Pancreas (tissue), 10 donors: Measurements from ENCODE around the gene GFI1. TPM values are rescaled to one million over a fixed set of nuclear protein-coding genes. Genes with fewer than 3 reads are reported as not detected.
"Not testable (repeated sequence)": the region's sequence is repeated elsewhere in the genome, so short reads cannot be mapped to it uniquely, and the experiment has no call there.

ENCODE experiments used
- ATAC-seq, 4 donors: fragments of 200-7000 bp; cut with Tn5 transposase; one replicate each; pipeline versions ENCODE4 v1.8.0 to v1.9.1; 2020; ENCODE audit warnings: mild to moderate bottlenecking in 4 of 4, moderate library complexity in 4 of 4
- DNase-seq, 6 donors: peaks; one replicate each; pipeline ENCODE4 v3.0.0-alpha.2; 2020
- FAIRE-seq: peaks from 2 replicates; lab custom pipeline; 2012; peaks lifted over from hg19 to GRCh38; lab: Jason Lieb, UNC
- H3K27ac ChIP-seq, 4 donors: fragments of 200-600 bp; sonication (generic); 1 replicate in 3 of 4; 2 replicates in 1 of 4; pipeline versions ENCODE4 v1.5.0 to v1.8.0; 2020
- H3K27me3 ChIP-seq, 4 donors: fragments of 200-600 bp; one replicate each; pipeline ENCODE4 v1.8.0; 2021
- H3K36me3 ChIP-seq, 3 donors: fragments of 200-600 bp; sonication (generic) in 1 of 3; one replicate each; pipeline versions ENCODE4 v1.5.0 to v1.8.0; 2020 to 2021
- H3K4me1 ChIP-seq, 3 donors: fragments of 200-600 bp; one replicate each; pipeline ENCODE4 v1.8.0; 2021
- H3K4me3 ChIP-seq, 4 donors: fragments of 200-600 bp; sonication (generic) in 2 of 4; one replicate each; pipeline versions ENCODE4 v1.5.0 to v1.8.0; 2020 to 2021
- H3K9me3 ChIP-seq, 4 donors: fragments of 200-600 bp; one replicate each; pipeline ENCODE4 v1.8.0; 2021
- WGBS, 2 donors: extraction: QIAGEN DNeasy Blood & Tissue Kit; methylation state at CpG; one replicate each; pipeline ENCODE4 v1.1.7; 2013; 5-methylcytosine and 5-hydroxymethylcytosine counted together
- intact Hi-C, 3 donors: fragments of 100-400 bp; cut with DNase I; formaldehyde crosslinking; loops; one replicate each; pipeline versions ENCODE4 v1.11.1 to v1.14.2; 2022
- polyA plus RNA-seq, 2 donors: library from polyadenylated mRNA; stranded (reverse); fragments of 200-250 nt; gene quantifications; one replicate each; pipeline ENCODE4 v1.2.3, GENCODE V29; 2013
- total RNA-seq, 6 donors: library from RNA; stranded (reverse); fragmentation: NEBNext Ultra II Directional in 4 of 6; extraction: Animal tissue kit (Norgen Biotek cat#: 25700) in 4 of 6; gene quantifications; one replicate each; pipeline versions ENCODE4 v1.2.1 to v1.2.4, GENCODE V29; 2021 to 2023
- TF ChIP-seq, protein P1 (sequence below), 4 donors: fragments of 200-600 bp; sonication (generic) in 3 of 4; IDR thresholded peaks; one replicate each; pipeline versions ENCODE4 v1.5.0 to v1.8.0; 2021; ENCODE audit warnings: antibody characterized with exemption in 4 of 4
- donor health status: healthy with polysubstance abuse.
- donor health status: DM: no; HTN: no; CAD: no; lungs with moderate emphysema.
- donor health status: DM: no; HTN: no; CAD: no.
- donor health status: control.
- donor health status: control.
- donor health status: Bipolar disorder and iron deficiency.
- donor health status: DM: yes; HTN: yes; CAD: no.
- donor health status: DM: no; HTN: no; CAD: no.
- donor health status: DM: no; HTN: no; CAD: no.
- donor health status: DM: yes; HTN: yes; CAD: no.

Gene GFI1
- total and polyA plus RNA-seq, 8 donors, result 5.2 to 7.4 (median 6.0) TPM

DNA sequence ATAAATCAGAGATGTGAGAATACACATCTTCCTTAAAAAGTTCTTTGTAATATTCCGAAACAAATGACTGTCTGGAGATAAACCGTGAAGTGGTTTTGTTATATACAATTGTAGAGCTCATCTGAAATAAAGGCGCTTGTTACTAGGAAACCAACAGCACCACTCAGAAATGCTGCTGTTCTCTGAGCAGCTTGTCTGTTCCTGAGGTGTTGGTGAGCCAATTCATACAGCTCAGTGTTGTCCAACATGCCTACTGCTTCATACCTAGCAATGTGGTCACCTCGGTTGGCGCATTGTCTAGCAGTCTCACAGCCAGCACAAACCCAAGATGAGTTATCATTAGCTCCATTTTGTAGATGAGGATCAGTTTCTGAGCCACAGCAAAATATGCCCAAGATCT is 44.4 kb downstream of the GFI1 start:
- peak overlapping the region in 2 of 4 donors; percentile 32 to 43 for H3K4me3 ChIP-seq
- no peaks in the 10 kb centered on the region for H3K27me3 ChIP-seq
- ATAC-seq, result peak; percentile 37 to 49 (median 40)

DNA sequence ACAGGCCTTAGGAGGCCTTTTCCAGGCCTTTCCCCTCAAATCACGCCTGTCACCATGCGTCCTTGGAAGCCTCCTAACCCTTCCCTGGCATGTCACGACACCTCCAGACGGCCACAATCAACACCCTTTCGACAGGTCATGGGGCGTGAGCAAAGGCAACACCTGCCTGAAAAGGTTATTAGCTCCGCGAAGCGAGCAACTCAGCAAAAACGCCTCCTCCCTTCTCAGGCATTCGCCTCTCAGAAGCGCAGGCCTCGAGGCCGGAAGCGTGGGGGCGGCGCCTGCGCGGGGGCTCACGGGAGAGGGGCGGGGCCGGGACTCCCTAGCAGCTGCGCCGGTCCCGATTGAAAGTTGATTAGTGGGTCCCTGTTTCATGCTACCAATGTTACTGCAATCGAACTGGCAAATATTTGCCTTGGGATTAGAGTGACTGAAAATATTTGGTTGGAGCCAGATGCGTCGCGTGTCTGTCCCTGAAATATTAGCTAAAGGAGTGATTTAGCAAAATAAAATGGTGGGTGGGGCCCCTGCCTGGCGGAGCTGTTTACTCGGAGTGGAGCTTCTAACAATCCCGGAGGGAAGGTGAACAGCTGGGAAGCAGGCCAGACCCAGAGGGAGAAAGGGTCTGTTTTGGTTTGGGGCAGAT is 44.9 kb downstream of the GFI1 start:
- Histone ChIP-seq H3K4me1 (no peaks in the 10 kb centered on the region), H3K27me3 (no peaks in the 10 kb centered on the region), H3K4me3 (peak overlapping the region in 3 of 4 donors; percentile 10 to 43 (median 32)), H3K9me3 (no peaks in the 10 kb centered on the region), H3K27ac (peak overlapping the region in 2 of 4 donors; percentile 50 to 61), H3K36me3 (no peaks in the 10 kb centered on the region)
- FAIRE-seq (no peak), DNase-seq (peak; percentile 72 to 89 (median 82)), ATAC-seq (peak; percentile 98 to 100 (median 98))
- WGBS, 2 donors, result 27% methylated on average over 32 of the region's 32 CpGs
- intact Hi-C loops, result no loop called here
- TF ChIP-seq, protein P1, sequence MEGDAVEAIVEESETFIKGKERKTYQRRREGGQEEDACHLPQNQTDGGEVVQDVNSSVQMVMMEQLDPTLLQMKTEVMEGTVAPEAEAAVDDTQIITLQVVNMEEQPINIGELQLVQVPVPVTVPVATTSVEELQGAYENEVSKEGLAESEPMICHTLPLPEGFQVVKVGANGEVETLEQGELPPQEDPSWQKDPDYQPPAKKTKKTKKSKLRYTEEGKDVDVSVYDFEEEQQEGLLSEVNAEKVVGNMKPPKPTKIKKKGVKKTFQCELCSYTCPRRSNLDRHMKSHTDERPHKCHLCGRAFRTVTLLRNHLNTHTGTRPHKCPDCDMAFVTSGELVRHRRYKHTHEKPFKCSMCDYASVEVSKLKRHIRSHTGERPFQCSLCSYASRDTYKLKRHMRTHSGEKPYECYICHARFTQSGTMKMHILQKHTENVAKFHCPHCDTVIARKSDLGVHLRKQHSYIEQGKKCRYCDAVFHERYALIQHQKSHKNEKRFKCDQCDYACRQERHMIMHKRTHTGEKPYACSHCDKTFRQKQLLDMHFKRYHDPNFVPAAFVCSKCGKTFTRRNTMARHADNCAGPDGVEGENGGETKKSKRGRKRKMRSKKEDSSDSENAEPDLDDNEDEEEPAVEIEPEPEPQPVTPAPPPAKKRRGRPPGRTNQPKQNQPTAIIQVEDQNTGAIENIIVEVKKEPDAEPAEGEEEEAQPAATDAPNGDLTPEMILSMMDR (IDR thresholded peaks at IDR 0.05), result no peak

More for the DNA sequence above, 44.4 kb downstream of the GFI1 start:
- H3K27ac ChIP-seq, result peak overlapping the region in 2 of 4 donors; percentile 50 to 61
- no peaks in the 10 kb centered on the region for H3K4me1 ChIP-seq
- no peaks in the 10 kb centered on the region for H3K9me3 ChIP-seq
- H3K36me3 ChIP-seq, result no peaks in the 10 kb centered on the region
- intact Hi-C loops, result no loop called here
- FAIRE-seq (no peak), DNase-seq (no peak)
- TF ChIP-seq, protein P1 (IDR thresholded peaks at IDR 0.05), result no peak
- 62 to 63% methylated on average over 5 of the region's 5 CpGs for WGBS, 2 donors

DNA sequence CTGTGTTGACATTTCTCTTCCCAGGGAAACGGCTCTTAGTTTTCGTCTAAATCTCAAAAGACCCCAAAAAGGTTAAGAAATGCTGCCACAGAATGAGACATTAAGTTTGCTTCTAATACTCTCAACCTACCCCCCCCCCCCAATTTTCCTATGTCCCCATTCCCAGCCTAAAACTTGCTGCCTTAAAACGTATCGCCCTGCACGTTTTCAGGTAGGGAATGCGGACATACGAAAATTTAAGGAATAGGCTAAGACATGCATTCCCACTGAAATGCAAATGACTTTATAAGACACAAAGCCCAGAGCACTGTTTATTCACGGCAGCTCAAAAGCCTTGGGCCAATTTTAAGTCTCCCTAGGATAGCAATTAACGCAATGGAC is 45.4 kb downstream of the GFI1 start:
- FAIRE-seq, result no peak
- Histone ChIP-seq H3K4me3 (peak overlapping the region in 3 of 4 donors; percentile 10 to 43 (median 32)), H3K27ac (peak overlapping the region in 1 of 4 donors; percentile 61), H3K27me3 (no peaks in the 10 kb centered on the region), H3K4me1 (no peaks in the 10 kb centered on the region), H3K36me3 (no peaks in the 10 kb centered on the region), H3K9me3 (no peaks in the 10 kb centered on the region)
- intact Hi-C loops, result no loop called here
- WGBS, 2 donors, result 92 to 93% methylated on average over 9 of the region's 9 CpGs
- no peak for ATAC-seq
- TF ChIP-seq, protein P1 (IDR thresholded peaks at IDR 0.05), result no peak
- DNase-seq, result no peak

DNA sequence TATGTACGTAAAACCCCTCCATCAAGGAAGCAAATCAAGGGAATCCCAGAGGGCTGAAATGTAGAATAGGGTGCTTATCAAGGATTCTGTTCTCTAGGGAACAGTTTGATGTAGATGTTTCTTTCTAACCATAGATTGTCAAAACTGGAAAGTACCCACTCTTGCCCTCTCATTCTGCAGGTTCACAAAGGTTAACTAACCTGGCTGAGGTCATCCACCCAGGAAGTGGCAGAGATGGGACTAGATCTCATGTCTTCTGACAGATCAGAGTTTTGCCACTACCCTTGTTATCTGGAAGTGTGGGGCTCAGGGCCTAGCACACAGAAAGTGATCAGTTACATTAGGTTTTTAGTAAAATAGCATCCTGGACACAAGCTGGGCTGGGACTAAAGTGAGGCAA is 47.4 kb downstream of the GFI1 start:
- Histone ChIP-seq H3K27ac (no peak overlapping the region), H3K4me1 (no peaks in the 10 kb centered on the region), H3K27me3 (no peaks in the 10 kb centered on the region), H3K9me3 (no peaks in the 10 kb centered on the region), H3K36me3 (no peaks in the 10 kb centered on the region), H3K4me3 (no peak overlapping the region)
- TF ChIP-seq, protein P1 (IDR thresholded peaks at IDR 0.05), result no peak
- DNase-seq, result no peak
- intact Hi-C loops, result no loop called here
- 90 to 92% methylated on average over 1 of the region's 1 CpG for WGBS, 2 donors
- ATAC-seq, result no peak
- no peak for FAIRE-seq

DNA sequence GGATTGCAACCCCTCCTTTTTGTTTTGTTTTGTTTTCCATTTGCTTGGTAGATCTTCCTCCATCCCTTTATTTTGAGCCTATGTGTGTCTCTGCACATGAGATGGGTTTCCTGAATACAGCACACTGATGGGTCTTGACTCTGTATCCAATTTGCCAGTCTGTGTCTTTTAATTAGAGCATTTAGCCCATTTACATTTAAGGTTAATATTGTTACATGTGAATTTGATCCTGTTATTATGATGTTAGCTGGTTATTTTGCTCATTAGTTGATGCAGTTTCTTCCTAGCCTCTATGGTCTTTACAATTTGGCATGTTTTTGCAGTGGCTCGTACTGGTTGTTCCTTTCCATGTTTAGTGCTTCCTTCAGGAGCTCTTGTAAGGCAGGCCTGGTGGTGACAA is 52.2 kb downstream of the GFI1 start:
- 65 to 72% methylated on average over 1 of the region's 1 CpG for WGBS, 2 donors
- ATAC-seq, intact Hi-C loops, H3K36me3 ChIP-seq, H3K27ac ChIP-seq, FAIRE-seq, H3K9me3 ChIP-seq, H3K27me3 ChIP-seq, DNase-seq, H3K4me1 ChIP-seq, H3K4me3 ChIP-seq: not testable (repeated sequence)
